GM19193 (cell line): ENCODE data around the gene TMCO4.
A peak's percentile ranks its signal among the peaks of the same experiment; 100 is the strongest.

Source experiments
- POLR2A ChIP-seq: IDR thresholded peaks from 4 replicates; pipeline ENCODE4 v1.6.1; 2011; ENCODE audit not compliant: insufficient read depth, insufficient read length; ENCODE audit errors: extremely low read depth

Gene TMCO4

DNA sequence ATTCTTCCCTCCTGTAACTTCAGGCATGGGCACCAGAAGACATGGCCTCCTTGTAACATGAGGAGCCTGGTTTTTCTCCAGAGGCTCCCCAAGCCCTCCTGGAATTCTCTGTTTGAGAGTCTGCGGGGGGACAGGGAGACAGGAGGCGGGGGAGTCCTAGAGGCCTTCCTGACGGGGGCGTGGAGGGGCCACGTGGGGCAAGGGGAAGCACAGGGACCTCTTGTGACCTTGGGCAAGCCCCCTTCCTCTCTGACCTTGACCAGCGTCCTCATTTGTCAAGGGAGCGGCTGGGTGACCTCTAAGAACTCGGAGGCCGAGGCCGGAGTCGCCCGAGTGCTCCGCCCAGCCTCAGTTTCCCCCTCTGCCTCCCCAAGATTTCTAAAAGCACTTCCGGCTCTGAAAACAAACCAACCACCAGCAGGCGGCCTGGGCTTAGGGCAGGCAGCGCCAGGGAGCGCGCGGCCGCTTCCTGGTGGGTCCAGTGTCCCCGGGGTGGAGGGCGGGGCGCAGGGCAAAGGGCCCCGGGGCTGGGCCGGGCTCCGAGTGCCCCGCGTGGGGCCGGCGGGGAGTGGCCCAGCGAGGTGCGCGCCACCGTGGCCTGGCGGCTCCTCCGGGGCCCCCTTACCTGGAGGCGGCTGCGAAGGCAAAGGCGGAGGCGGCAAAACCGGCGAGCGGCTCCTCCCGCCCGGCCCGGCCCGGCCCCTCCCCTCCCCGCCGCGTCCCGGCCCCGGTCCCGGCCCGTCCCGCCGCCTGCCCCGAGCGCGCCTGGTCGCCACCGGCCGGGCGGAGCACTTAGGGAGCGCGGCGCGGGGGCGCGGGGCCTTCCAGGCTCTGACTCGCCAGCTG, at the start of gene TMCO4:
TSS of gene TMCO4 (minus strand) at position 687 of the 846 bp plus-strand sequence. CDS start 19,158 bp downstream, outside the sequence.
- TF ChIP-seq POLR2A, result peak; percentile 58

DNA sequence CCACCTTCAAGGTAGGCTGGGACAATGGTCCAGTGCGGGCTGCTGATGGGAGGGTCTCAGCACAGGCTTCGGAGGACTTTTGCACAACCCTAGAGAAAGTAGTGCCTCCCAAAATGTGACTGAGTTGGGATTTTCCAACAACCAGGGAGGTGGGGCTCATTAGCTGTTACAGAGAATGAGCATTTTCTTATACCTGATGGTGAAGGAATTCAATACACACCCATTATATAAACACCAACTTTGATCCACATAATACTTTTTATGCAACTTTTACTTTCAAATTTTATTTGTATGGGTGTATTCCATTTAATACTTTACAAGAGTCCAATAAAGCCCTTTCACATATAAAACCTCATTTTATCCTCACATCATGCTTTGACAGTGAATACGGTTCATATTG, 46.6 kb upstream of the TMCO4 start:
- TF ChIP-seq POLR2A, result no peak

DNA sequence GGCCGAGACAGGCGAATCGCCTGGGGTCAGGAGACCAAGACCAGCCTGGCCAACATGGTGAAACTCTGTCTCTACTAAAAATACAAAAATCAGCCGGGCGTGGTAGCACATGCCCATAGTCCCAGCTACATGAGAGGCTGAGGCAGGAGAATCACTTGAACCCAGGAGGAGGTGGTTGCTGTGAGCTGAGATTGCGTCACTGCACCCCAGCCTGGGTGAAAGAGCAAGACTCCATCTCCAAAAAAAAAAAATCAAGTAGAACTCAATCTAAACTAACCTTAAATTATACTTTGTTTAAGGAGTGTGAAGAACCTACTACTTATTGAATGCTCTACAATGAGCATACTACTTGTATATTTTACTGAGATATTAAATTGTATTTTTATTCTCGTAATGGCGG, 45.8 kb upstream of the TMCO4 start:
- TF ChIP-seq POLR2A, result no peak

DNA sequence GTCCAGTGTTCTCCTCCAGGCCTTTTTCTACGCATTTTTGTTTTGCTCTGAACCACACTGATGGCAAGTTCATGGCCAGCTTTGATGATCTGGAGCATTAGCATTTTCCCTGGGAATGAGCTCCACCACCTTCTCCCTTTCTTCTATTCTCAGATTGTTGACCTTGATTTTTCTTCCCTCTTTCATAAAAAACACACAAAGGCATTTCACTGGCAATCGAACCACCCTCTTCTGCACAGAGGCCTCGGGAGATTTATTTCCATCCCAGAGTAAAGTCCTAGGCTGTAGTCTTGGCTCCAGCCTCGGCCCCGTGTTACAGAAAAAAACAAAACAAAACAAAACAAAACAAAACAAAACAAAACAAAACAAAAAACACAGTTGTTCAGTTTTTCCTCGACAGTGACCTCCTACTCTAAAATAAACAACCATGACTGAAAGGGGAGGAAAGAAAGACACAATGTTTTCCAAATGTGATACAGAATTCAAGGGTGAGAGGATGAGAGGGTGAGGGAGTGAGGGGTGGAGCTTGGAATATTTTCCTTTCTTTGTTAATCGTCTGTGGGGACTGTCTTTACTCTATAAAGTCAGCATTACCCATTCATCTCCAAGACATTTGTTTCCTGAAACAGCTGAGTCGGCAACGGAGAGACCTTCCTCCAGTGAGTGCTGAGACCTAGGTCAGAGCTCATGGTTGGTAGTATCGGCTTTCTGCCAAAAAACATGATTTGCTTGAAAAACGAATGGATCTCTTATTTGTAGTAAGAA, 45.2 kb upstream of the TMCO4 start:
- no peak for TF ChIP-seq POLR2A

DNA sequence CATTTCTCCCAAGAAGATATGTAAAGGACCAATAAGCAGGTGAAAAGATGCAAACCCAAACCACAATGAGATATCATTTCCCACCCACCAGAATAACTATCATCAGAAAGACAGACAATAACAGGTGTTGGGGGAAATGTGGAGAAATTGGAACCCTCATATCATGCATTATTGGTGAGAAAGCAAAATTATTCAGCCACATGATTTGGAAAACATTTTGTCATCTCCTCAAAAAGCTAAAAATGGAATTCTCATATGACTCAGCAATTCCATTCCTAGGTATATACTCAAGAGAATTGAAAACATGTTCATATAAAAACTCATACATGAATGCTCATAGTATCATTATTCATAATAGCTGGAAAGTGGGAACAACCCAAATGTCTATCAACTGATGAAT, 40.5 kb upstream of the TMCO4 start:
- no peak for TF ChIP-seq POLR2A

DNA sequence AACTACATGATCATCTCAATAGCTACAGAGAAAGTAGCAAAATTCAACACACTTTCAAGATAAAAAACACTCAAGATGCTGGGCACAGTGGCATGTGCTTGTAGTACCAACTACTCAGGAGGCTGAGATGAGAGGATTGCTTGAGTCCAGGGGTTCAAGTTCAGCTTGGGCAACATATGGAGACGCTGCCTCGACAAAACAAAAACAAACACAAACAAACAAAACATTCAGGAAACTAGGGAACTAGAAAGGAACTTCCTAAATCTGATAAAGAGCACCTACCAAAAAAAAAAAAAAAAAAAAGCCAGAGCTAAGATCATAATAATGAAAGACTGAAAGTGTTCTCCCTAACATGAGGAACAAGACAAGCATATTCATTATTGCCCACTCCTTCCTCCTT, 38.1 kb upstream of the TMCO4 start:
- TF ChIP-seq POLR2A, result no peak

DNA sequence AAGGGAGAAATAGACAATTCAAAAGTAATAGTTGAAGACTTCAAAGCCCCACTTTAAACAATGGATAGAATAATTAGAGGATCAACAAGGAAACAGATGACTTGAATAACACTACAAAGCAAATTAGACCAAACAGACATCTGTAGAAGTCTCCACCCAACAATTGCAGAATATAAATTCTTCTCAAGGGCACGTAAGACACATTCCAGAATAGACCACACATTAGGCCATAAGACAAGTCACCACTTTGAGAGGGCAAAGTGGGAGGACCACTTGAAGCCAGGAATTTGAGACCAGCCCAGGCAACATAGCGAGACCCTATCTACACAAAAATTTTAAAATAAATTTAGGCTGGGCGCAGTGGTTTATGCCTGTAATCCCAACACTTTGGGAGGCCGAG, 35.9 kb upstream of the TMCO4 start:
- TF ChIP-seq POLR2A, result no peak

DNA sequence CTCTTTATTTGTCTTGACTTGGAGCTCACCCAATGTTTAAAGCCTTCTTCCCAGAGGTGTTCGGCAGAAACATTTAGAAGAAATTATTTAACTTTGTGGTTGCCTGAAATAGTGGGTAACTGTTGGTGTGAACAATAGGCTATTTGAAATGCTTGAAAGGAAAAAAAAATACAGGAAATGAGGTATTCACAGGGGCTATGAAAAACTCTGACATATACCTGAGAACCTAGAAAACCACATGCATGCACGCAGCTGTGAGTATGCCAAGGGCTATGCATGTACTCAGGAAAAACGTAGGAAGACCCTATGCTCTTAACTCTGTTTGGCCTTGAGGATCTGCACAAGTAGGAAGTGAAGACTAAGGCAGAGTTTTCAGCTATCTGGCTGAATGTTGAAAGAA, 31.7 kb upstream of the TMCO4 start:
- no peak for TF ChIP-seq POLR2A

DNA sequence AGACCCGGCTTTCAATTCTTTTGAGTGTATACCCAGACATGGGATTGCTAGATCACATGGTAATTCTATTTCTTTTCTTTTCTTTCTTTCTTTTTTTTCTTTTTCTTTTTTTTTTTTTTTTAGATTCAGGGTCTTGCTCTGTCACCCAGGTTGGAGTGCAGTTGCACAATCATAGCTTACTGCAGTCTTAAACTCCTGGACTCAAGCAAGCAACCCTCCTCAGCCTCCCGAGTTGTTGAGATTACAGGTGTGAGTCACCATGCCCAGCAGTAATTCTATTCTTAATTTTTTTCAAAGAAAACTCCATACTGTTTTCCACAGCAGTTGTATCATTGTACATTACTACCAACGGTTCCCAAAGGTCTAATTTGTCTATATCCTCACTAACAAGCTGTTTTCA, 28.8 kb upstream of the TMCO4 start:
- no peak for TF ChIP-seq POLR2A

DNA sequence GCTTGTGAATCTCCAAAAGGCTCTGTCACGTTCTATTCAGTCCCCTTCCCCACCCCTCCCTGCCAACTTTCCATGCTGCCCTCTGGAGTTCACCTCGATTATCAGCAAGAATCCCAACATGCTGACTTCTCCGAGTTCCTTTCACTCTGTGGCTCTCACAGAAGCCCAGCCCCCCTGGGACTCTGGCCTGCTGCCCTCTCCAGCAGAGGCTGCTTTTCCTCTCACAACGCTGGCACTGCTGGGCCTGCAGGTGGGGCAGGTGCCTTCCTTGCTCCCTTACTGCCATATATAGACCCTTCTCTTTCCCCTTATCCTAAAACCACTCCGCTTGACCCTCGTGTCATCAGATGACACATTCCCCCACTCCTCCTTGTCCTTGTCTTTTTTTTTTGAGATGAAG, 25.6 kb upstream of the TMCO4 start:
- no peak for TF ChIP-seq POLR2A

DNA sequence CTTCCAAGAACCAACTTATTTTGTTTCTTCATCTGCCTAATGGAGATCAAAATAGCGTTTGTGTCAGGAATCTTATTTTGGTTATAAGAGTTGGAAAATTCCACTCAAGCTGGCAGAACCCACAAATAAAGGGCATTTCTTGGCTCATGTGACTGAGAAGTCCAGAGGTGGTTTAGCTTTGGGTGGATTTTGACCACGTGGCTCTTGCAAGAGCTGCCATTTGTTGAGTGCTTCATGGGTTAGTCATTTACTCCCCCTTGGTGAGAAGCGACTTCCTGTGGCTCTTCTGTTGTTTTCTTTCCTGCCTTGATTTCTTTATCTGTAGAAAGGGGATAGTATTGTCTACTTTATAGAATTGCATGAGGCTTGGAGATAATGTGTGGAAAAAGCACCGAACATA, 24.8 kb upstream of the TMCO4 start:
- no peak for TF ChIP-seq POLR2A

DNA sequence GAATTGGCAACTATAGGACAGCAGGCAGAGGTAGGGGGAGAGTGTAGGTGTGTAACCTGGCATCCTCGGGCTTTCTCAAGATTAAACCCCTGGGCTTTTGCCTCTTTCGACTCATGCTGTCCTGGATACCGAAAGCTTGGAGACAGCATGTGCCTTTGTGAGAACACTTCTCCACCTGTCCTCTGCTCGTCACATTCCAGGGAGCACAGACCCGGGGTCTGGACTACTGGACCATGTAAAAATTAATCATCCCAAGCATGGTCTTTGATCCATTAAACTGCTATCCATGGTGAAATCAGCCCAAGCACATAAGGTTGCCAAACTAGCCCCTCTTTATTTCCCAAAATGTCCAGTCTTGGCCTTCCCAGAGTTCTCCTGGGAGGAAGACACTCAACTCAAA, 24.3 kb upstream of the TMCO4 start:
- TF ChIP-seq POLR2A, result no peak

DNA sequence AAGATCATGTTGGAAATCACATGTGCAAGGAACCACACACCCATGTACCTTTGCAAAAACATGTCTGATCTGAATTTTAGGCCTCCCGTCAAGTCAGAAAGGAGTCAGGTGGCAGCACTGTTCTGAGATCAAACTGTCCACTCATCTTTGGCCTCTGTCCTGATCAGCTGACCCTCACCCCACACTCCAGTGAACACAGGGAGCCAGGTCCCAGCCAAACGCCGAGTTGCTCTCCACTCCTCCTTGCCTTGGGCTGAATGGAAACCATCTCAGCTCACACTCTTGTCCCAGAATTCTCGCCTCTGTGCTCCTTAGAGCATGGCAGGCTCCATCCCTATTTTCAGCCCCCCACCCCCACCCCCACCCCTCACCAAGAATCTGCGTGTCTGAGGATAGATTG, 20.0 kb upstream of the TMCO4 start:
- TF ChIP-seq POLR2A, result no peak

DNA sequence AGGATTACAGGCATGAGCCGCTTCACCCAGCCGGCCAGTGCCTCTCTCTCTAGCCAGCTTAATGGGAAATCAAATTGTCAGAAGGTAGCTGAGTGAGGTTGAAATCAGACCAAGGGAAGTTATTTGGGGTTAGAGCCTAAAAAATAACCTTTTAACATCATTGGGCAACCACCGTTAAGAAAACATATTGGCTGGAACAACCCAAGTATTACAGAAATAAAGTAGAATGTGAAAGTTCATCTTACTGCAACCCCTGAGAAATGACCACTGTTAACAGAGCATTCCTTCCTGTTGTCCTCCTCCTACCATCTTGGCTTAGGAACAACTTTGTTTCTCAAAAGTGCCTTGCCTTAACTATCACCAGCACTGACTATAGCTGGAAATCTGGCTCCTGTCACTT, 18.6 kb upstream of the TMCO4 start:
- no peak for TF ChIP-seq POLR2A

DNA sequence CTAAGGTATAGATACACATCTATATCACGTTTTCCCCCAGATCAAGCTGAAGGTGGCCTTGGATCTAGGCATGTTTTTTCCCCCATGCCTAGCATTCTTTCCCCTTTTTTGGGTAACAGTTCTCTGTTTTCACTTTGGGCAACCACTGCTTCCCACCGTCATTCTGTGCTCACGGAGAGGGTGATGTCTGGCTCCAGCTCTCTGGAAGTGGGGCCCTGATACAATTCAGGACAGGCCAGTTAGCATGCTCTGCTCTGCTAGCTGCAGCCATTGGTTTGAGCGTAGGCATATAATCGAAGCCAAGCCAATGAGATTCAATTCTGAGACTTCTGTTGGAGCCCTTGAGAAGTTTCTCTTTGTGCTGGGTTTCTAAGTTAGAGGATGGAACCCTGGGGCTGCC, 17.4 kb upstream of the TMCO4 start:
- TF ChIP-seq POLR2A, result no peak

DNA sequence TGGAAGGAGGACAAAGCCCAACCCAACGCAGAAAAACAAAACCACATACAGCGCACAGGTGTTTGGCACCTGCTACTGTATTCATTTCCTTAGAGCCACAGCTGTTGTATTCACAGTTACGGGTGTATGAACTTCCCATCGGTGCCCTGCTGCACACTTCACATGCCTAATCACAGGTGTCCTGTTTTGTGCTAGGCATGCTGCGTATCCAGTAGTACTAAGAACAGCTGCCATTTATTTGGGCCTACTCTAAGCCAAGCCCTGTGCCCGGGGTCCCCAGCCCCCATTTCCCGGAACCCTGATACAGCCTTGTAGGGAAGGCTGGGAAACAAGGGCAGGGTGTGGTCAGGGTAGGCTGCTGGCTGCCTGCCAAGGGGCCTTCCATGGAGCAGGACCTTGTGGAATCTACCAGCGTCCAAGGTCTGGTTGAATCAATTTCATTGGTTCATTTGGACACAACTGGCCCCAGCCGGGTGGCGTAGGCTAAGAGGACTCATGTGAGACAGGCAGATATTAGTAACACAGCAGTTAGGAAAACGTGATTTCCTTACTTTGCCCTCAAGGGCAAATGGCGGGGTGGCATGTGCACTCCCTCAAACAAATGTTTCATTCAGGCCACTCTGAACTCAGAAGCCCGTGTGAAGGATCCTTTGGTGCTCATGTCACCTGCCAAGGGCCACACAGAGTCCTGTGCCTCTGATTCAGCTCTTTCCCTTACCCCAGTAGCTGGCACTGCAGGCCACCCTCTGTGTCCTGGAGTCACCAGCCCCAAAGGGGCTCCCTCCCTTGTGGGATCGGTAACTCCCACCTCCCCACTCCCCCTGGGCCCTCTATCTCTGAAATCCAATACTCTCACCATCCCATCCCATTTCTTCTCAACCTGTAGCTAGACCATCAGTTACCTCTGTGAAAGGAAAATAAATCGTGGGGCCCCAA, 16.4 kb upstream of the TMCO4 start:
- no peak for TF ChIP-seq POLR2A
